ENCODE results near the gene METTL25B. TPM values are rescaled to one million over a fixed set of nuclear protein-coding genes. Genes with fewer than 3 reads are reported as not detected.

Gene METTL25B
- total RNA-seq, 1 donor from 2014 or later: 39.2 TPM

DNA sequence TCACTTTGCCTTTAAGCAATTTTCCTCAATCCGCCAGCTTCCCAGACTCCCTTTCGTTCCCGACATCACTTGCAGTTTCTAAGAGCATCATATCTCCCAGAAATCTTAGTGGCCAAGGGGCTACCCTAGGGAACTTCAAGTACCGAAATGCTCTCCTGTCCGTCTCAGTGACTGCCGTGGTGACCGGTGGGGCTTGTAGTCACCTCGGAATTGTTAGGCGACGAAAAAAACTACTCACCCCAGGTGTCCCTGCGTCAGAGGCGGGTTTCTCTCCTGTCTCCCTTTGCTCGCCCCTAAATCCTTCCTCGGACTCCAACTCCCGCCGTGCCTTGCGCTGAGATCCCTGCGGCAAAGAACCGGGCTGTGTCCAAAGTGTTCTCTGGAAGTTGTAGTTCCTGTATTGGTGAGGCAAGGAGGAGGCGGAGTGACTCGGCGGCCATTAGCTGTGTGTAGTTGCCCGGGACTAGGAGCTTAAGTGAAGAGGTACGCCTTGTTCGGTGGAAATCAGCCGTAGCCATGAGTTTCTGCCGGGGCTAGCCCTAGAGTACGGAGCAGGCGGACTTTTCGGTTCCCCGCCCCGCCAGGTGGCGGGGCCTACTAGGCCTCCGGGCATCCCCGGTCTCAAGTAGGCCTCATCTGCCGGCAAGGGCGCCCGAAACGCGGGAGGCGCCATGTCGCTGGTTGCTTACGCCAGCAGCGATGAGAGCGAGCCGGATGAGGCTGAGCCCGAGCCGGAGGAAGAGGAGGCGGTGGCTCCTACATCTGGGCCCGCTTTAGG, 39.0 kb downstream of the METTL25B start, which contains the start of gene PRCC:
TSS of gene PRCC (plus strand) at position 435 of the 778 bp plus-strand sequence. CDS start at position 672, 237 bp downstream.
- Mint-ChIP-seq H3K4me1 (peaks cover 33% of the 10 kb centered on the region), H3K27me3 (ENCODE audit: low read depth) (no peaks in the 10 kb centered on the region), H3K9me3 (no peaks in the 10 kb centered on the region), H3K4me3 (no peak within 1 kb of the TSS), H3K36me3 (peaks cover 9% of the 10 kb centered on the region), H3K27ac (no peak within 1 kb of the TSS)
- TF ChIP-seq, protein P1, sequence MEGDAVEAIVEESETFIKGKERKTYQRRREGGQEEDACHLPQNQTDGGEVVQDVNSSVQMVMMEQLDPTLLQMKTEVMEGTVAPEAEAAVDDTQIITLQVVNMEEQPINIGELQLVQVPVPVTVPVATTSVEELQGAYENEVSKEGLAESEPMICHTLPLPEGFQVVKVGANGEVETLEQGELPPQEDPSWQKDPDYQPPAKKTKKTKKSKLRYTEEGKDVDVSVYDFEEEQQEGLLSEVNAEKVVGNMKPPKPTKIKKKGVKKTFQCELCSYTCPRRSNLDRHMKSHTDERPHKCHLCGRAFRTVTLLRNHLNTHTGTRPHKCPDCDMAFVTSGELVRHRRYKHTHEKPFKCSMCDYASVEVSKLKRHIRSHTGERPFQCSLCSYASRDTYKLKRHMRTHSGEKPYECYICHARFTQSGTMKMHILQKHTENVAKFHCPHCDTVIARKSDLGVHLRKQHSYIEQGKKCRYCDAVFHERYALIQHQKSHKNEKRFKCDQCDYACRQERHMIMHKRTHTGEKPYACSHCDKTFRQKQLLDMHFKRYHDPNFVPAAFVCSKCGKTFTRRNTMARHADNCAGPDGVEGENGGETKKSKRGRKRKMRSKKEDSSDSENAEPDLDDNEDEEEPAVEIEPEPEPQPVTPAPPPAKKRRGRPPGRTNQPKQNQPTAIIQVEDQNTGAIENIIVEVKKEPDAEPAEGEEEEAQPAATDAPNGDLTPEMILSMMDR (IDR thresholded peaks at IDR 0.05; ENCODE audit: unreplicated experiment): no peak
- DNase-seq (ENCODE audit: low spot score in 2 of 2, unreplicated experiment in 2 of 2): peak; percentile 85 to 93

DNA sequence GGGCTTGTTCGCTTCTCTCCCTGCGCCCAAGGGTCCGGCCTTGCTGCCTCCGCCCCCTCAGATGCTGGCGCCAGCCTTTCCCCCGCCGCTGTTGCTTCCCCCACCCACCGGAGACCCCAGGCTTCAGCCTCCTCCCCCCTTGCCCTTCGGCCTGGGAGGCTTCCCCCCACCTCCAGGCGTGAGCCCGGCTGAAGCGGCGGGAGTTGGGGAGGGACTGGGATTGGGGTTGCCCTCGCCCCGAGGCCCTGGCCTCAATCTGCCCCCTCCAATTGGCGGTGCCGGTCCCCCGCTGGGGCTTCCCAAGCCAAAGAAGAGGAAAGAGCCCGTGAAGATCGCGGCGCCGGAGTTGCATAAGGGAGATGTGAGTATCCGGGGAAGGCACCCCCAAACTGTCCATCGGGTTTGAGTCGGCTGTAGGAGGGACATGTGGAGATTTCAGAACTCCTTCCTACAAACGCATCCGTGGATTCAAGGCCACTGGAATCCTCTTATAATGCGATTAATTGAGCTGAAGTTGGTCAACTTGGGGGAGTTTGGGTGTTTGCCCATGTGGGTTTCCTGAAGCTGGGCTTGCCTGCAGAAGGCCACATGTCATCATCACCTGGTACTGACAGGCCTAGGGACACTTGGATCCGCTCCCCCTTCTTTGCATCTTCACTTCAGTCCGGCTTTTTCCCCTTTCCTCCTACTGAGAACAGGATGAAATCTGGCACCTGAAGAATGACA, 39.8 kb downstream of the METTL25B start:
- H3K27ac Mint-ChIP-seq: no peak overlapping the region
- peak in 1 of 2 experiments; percentile 51 for DNase-seq (ENCODE audit: low spot score in 2 of 2, unreplicated experiment in 2 of 2)
- H3K4me3 Mint-ChIP-seq: no peak overlapping the region

GRCh38 chr1:156768610-156769295, 40.5 kb downstream of the METTL25B start:
- Mint-ChIP-seq H3K9me3 (no peaks in the 10 kb centered on the region), H3K4me3 (no peak overlapping the region), H3K36me3 (peaks cover 10% of the 10 kb centered on the region), H3K27me3 (ENCODE audit: low read depth) (no peaks in the 10 kb centered on the region), H3K4me1 (peaks cover 48% of the 10 kb centered on the region), H3K27ac (no peak overlapping the region)
- TF ChIP-seq, protein P1 (IDR thresholded peaks at IDR 0.05; ENCODE audit: unreplicated experiment): no peak
- DNase-seq (ENCODE audit: low spot score in 2 of 2, unreplicated experiment in 2 of 2): no peak

More for the DNA sequence above, 39.8 kb downstream of the METTL25B start:
- H3K27me3 Mint-ChIP-seq (ENCODE audit: low read depth): no peaks in the 10 kb centered on the region
- H3K36me3 Mint-ChIP-seq: peaks cover 9% of the 10 kb centered on the region
- TF ChIP-seq, protein P1 (IDR thresholded peaks at IDR 0.05; ENCODE audit: unreplicated experiment): no peak
- H3K4me1 Mint-ChIP-seq: peaks cover 41% of the 10 kb centered on the region
- H3K9me3 Mint-ChIP-seq: no peaks in the 10 kb centered on the region

GRCh38 chr1:156772222-156772621, 44.0 kb downstream of the METTL25B start:
- peaks cover 51% of the 10 kb centered on the region for H3K4me1 Mint-ChIP-seq
- TF ChIP-seq, protein P1 (IDR thresholded peaks at IDR 0.05; ENCODE audit: unreplicated experiment): peak; percentile 51
- H3K27ac Mint-ChIP-seq: peak overlapping the region; percentile 85
- H3K27me3 Mint-ChIP-seq (ENCODE audit: low read depth): no peaks in the 10 kb centered on the region
- peaks cover 12% of the 10 kb centered on the region for H3K36me3 Mint-ChIP-seq
- no peak overlapping the region for H3K4me3 Mint-ChIP-seq
- DNase-seq (ENCODE audit: low spot score in 2 of 2, unreplicated experiment in 2 of 2): no peak
- no peaks in the 10 kb centered on the region for H3K9me3 Mint-ChIP-seq

DNA sequence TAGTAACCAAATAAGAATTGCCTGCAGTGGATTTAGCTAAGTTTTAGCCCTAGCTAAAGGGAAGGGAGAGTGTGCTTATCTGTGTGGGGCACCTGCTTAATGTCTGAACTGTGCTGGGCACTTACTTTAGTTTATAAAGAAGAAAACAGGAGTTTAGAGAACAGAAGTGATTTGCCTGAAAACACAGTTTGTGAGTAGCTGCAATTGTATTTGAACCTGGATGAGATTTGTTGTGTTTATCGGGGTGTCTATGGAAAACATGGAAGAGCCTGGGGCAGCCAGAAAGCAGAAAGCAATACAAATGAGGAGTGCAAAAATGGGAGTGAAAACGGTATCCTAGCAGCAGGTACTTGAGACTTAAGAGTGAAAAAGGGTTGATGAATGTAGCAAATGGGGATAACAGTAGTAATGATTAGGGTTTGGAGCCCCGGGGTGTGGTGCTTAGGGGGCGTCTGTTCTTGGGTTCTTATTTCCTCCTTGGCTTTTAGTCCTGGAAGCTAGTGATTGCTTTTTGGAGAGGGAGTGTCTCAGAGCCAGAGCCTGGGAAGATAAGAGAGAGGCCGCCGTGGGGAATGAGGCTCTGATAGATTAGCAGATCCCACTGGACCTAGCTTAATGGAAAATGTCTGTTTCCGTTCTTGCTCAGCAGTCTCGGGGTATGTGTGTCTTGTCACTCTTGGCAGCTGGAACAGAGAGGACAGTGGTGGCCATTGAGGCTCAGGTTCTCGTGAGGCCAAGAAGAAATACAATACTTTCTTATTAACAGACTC, 44.6 kb downstream of the METTL25B start:
- no peak for DNase-seq (ENCODE audit: low spot score in 2 of 2, unreplicated experiment in 2 of 2)
- Mint-ChIP-seq H3K4me1 (peaks cover 56% of the 10 kb centered on the region), H3K36me3 (peaks cover 12% of the 10 kb centered on the region), H3K9me3 (no peaks in the 10 kb centered on the region), H3K27me3 (ENCODE audit: low read depth) (no peaks in the 10 kb centered on the region), H3K27ac (peak overlapping the region; percentile 85), H3K4me3 (peak overlapping the region; percentile 5)
- TF ChIP-seq, protein P1 (IDR thresholded peaks at IDR 0.05; ENCODE audit: unreplicated experiment): no peak

Measured in mesothelial cell of epicardium (in vitro differentiated cells).